GM23248 (cell line): Measurements from ENCODE around the gene LIX1.

Experiments
- EZH2 ChIP-seq: fragments of 200-600 bp; sonication (generic); IDR thresholded peaks from 2 replicates; pipeline ENCODE4 v1.6.1; 2018; ENCODE audit warnings: antibody characterized with exemption, mild to moderate bottlenecking; ENCODE audit not compliant: insufficient read depth, poor library complexity, severe bottlenecking
- EZH2phosphoT487 ChIP-seq: fragments of 200-600 bp; sonication (generic); IDR thresholded peaks from 2 replicates; pipeline ENCODE4 v1.6.1; 2018; ENCODE audit warnings: antibody characterized with exemption, moderate library complexity, mild to moderate bottlenecking, low read depth; ENCODE audit not compliant: insufficient read depth

DNA sequence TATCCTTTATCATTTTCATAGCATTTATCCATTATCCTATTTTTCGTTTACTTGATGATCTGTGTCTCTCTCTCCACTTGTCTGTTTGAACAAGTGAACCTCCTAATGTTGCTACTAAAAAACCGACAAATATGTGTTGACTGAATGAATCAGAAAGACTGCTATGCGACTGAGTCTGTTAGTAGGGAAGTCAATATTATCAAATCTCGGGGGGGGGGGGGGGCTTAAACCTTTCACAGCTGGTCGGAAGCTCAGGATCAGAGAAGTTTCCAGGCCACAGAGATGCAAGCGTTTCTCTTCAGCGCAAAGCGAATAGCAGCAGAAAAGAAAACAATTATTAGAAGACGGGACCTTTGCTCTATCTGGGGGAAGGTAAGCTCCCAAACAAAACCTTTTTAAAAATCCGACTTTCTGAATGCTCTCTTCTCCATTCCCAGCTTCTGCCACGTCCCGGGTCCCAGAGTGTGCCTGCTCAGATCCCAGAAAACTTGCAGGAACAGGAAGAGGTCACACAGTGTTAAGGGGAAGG lies 40.2 kb upstream of the LIX1 start:
- TF ChIP-seq EZH2phosphoT487 (no peak), EZH2 (no peak)
